ENCODE results near the gene RHBDD1.

- TF ChIP-seq, protein P1, sequence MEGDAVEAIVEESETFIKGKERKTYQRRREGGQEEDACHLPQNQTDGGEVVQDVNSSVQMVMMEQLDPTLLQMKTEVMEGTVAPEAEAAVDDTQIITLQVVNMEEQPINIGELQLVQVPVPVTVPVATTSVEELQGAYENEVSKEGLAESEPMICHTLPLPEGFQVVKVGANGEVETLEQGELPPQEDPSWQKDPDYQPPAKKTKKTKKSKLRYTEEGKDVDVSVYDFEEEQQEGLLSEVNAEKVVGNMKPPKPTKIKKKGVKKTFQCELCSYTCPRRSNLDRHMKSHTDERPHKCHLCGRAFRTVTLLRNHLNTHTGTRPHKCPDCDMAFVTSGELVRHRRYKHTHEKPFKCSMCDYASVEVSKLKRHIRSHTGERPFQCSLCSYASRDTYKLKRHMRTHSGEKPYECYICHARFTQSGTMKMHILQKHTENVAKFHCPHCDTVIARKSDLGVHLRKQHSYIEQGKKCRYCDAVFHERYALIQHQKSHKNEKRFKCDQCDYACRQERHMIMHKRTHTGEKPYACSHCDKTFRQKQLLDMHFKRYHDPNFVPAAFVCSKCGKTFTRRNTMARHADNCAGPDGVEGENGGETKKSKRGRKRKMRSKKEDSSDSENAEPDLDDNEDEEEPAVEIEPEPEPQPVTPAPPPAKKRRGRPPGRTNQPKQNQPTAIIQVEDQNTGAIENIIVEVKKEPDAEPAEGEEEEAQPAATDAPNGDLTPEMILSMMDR (IDR thresholded peaks at IDR 0.05): no peak
- TF ChIP-seq POLR2AphosphoS5 (IDR thresholded peaks at IDR 0.05) (no peak), EP300 (IDR thresholded peaks at IDR 0.05) (no peak), POLR2A (IDR thresholded peaks at IDR 0.05) (no peak)
These were observed 135.9 kb downstream of the RHBDD1 start for GRCh38 chr2:226971770-226972169.
